ENCODE data around the gene PSMB11.

- TF ChIP-seq POLR2A (IDR thresholded peaks at IDR 0.05; ENCODE audit: low read depth, low read length) (no peak), POLR2AphosphoS5 (IDR thresholded peaks at IDR 0.05; ENCODE audit: insufficient read depth, low read depth, low read length) (no peak), CTCF (IDR thresholded peaks at IDR 0.05; ENCODE audit: extremely low read depth in 1 of 2, insufficient read depth in 1 of 2, low read depth in 1 of 2, low read length in 2 of 2) (no peak), EZH2 (IDR thresholded peaks at IDR 0.05; ENCODE audit: borderline replicate concordance, low read depth, low read length, severe bottlenecking) (no peak), MAX (IDR thresholded peaks at IDR 0.05; ENCODE audit: insufficient read depth, insufficient read length) (no peak), GATA2 (IDR thresholded peaks at IDR 0.05; ENCODE audit: insufficient read depth, insufficient read length, low read depth, low read length) (no peak), MYC (IDR thresholded peaks at IDR 0.05; ENCODE audit: low read depth, low read length) (no peak)
Observed at GRCh38 chr14:23008831-23009230, 33.2 kb upstream of the PSMB11 start.
